Adipocyte (in vitro differentiated cells): ENCODE measurements around the gene ZNF157.
"Not testable (repeated sequence)": the region's sequence is repeated elsewhere in the genome, so short reads cannot be mapped to it uniquely, and the experiment has no call there.

Experiments used
- DNase-seq: peaks from one replicate; pipeline ENCODE4 v3.0.0-alpha.2; 2015; ENCODE audit warnings: low read depth
- H3K27me3 ChIP-seq: replicated peaks from 2 replicates; pipeline ENCODE4 v1.7.0; 2013; ENCODE audit warnings: mild to moderate bottlenecking, low read length, moderate library complexity; ENCODE audit not compliant: control insufficient read depth, insufficient read depth
- H3K36me3 ChIP-seq: 2 replicates; pipeline ENCODE4 v1.7.0; 2013; ENCODE audit warnings: low read length, mild to moderate bottlenecking, moderate library complexity; ENCODE audit not compliant: control insufficient read depth, insufficient read depth, severe bottlenecking
- H3K4me1 ChIP-seq: 2 replicates; pipeline ENCODE4 v1.7.0; 2013; ENCODE audit warnings: mild to moderate bottlenecking, low read length, moderate library complexity; ENCODE audit not compliant: control insufficient read depth, insufficient read depth
- H3K4me3 ChIP-seq: 2 replicates; pipeline ENCODE4 v1.7.0; 2013; ENCODE audit warnings: mild to moderate bottlenecking, low read length, moderate library complexity
- H3K9ac ChIP-seq: 2 replicates; pipeline ENCODE4 v1.7.0; 2013; ENCODE audit warnings: mild to moderate bottlenecking, low read length, moderate library complexity
- H3K9me3 ChIP-seq: 2 replicates; pipeline ENCODE4 v1.7.0; 2013; ENCODE audit warnings: mild to moderate bottlenecking, low read length, moderate library complexity; ENCODE audit not compliant: control insufficient read depth

Gene ZNF157

GRCh38 chrX:47370278-47370677 lies at the start of gene ZNF157:
Gene ZNF157 (plus strand): TSS chrX:47370578. CDS start chrX:47370669, 91 bp downstream.
- no peak within 1 kb of the TSS for H3K4me3 ChIP-seq
- DNase-seq: no peak
- no peaks in the 10 kb centered on the region for H3K9me3 ChIP-seq
- H3K4me1 ChIP-seq: no peaks in the 10 kb centered on the region
- H3K36me3 ChIP-seq: no peaks in the 10 kb centered on the region
- no peaks in the 10 kb centered on the region for H3K27me3 ChIP-seq
- H3K9ac ChIP-seq: no peak within 1 kb of the TSS

DNA sequence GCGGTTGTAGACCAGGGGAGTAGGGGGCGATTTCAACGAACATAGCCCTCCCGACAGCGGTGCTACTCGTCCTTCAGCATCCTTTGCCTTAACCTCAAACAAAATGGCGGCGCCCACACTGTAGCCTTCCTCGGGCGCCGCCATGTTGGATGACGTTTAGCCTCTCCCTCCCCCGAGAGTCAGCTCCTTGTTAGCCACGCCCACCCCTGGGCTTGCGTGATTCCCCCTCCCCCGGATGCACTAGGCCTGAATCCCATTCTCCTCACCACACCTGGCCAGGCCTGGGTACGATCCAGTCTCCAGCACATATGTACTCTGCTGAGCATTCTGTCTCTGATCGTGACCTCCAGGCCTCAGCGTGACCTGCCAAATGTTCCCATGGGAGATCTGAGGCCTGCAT lies 49.0 kb upstream of the ZNF157 start:
- Histone ChIP-seq H3K9me3 (no peaks in the 10 kb centered on the region), H3K27me3 (peaks cover 13% of the 10 kb centered on the region), H3K4me1 (no peaks in the 10 kb centered on the region), H3K9ac (no peak overlapping the region), H3K4me3 (no peak overlapping the region), H3K36me3 (no peaks in the 10 kb centered on the region)
- DNase-seq: peak; percentile 43

GRCh38 chrX:47321823-47322371 lies 48.5 kb upstream of the ZNF157 start:
- H3K27me3 ChIP-seq: peaks cover 8% of the 10 kb centered on the region
- H3K4me3 ChIP-seq: no peak overlapping the region
- H3K4me1 ChIP-seq: no peaks in the 10 kb centered on the region
- H3K9me3 ChIP-seq: no peaks in the 10 kb centered on the region
- H3K36me3 ChIP-seq: no peaks in the 10 kb centered on the region
- DNase-seq: no peak
- no peak overlapping the region for H3K9ac ChIP-seq

- Histone ChIP-seq H3K9me3 (no peaks in the 10 kb centered on the region), H3K9ac (no peak overlapping the region), H3K4me1 (no peaks in the 10 kb centered on the region), H3K4me3 (no peak overlapping the region), H3K36me3 (no peaks in the 10 kb centered on the region), H3K27me3 (peaks cover 10% of the 10 kb centered on the region)
- no peak for DNase-seq
Observed at GRCh38 chrX:47327902-47328301, 42.5 kb upstream of the ZNF157 start.

DNA sequence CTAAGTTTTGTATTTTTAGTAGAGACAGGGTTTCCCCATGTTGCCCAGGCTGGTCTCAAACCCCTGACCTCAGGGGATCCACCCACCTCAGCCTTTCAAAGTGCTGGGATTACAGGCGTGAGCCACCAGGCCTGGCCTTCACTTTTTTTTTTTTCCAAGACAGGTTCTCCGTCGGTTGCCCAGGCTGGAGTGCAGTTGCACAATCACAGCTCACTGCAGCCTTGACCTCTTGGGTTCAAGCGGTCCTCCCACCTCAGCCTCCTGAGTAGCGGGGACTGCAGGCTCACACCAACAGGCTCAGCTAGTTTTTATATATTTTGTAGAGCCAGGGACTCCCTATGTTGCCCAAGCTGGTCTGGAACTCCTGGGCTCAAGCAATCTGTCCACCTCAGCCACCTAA lies 37.6 kb upstream of the ZNF157 start:
- H3K9ac ChIP-seq, H3K36me3 ChIP-seq, H3K4me1 ChIP-seq, DNase-seq, H3K9me3 ChIP-seq, H3K27me3 ChIP-seq, H3K4me3 ChIP-seq: not testable (repeated sequence)

DNA sequence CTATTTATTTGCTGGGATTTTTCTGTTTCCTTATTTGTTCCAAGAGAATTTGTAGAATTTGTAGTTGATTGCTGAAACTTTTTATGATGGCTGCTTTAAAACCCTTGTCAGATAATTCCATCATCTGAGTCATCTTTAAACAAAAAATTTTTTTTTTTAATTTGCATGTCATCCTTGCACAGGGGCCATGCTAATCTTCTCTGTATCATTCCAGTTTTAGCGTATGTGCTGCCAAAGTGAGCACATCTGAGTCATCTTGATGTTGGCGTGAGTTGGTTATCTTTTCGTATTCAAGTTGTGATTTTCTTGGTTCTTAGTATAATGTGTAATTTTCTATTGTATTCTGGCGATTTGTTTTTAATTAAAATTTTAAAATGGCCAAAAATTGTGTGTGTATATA lies 18.7 kb upstream of the ZNF157 start:
- peak; percentile 28 for DNase-seq
- H3K9me3 ChIP-seq: peaks cover 4% of the 10 kb centered on the region
- H3K36me3 ChIP-seq: no peaks in the 10 kb centered on the region
- peaks cover 3% of the 10 kb centered on the region for H3K27me3 ChIP-seq
- no peaks in the 10 kb centered on the region for H3K4me1 ChIP-seq
- no peak overlapping the region for H3K9ac ChIP-seq
- no peak overlapping the region for H3K4me3 ChIP-seq

GRCh38 chrX:47358387-47359065 lies 11.9 kb upstream of the ZNF157 start:
- no peaks in the 10 kb centered on the region for H3K4me1 ChIP-seq
- H3K36me3 ChIP-seq: no peaks in the 10 kb centered on the region
- H3K4me3 ChIP-seq: no peak overlapping the region
- H3K9me3 ChIP-seq: no peaks in the 10 kb centered on the region
- DNase-seq: no peak
- H3K9ac ChIP-seq: no peak overlapping the region
- H3K27me3 ChIP-seq: peaks cover 3% of the 10 kb centered on the region

DNA sequence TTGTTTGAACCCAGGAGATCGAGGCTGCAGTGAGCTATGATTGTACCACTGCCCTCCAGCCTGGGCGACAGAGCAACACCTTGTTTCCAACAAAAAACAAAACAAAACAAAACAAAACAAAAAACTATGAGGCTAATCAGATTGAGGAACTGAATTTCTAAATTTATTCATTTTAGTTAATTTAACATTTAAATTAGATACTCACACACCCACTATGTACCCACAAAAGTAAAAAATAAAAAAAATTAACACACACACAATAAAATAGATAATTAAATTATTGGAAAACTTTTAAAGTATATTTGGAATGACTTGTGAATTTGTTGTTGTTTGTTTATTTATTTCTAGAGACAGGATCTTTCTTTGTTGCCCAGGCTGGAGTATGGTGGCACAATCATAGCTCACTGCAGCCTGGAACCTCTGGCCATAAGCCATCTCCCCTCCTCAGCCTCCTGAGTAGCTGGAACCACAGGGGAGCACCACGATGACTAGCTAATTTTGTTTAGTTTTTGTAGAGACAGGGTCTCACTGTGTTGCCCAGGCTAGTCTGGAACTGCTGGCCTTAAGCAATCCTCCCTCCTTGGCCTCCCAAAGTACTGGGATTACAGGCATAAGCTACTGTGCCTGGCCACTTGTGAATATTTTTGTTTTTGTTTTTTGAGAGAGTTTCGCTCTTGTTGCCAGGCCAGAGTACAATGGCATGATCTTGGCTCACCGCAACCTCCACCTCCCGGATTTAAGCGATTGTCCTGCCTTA lies 9.8 kb upstream of the ZNF157 start:
- no peak overlapping the region for H3K9ac ChIP-seq
- H3K27me3 ChIP-seq: no peaks in the 10 kb centered on the region
- H3K36me3 ChIP-seq: no peaks in the 10 kb centered on the region
- H3K4me1 ChIP-seq: no peaks in the 10 kb centered on the region
- no peak overlapping the region for H3K4me3 ChIP-seq
- DNase-seq: no peak
- H3K9me3 ChIP-seq: no peaks in the 10 kb centered on the region

- no peaks in the 10 kb centered on the region for H3K27me3 ChIP-seq
- peak; percentile 90 for DNase-seq
- H3K9ac ChIP-seq: peak overlapping the region; percentile 74
- no peaks in the 10 kb centered on the region for H3K4me1 ChIP-seq
- no peaks in the 10 kb centered on the region for H3K9me3 ChIP-seq
- H3K36me3 ChIP-seq: no peaks in the 10 kb centered on the region
- peak overlapping the region; percentile 80 for H3K4me3 ChIP-seq
Observed at GRCh38 chrX:47361538-47362511, 8.6 kb upstream of the ZNF157 start.

DNA sequence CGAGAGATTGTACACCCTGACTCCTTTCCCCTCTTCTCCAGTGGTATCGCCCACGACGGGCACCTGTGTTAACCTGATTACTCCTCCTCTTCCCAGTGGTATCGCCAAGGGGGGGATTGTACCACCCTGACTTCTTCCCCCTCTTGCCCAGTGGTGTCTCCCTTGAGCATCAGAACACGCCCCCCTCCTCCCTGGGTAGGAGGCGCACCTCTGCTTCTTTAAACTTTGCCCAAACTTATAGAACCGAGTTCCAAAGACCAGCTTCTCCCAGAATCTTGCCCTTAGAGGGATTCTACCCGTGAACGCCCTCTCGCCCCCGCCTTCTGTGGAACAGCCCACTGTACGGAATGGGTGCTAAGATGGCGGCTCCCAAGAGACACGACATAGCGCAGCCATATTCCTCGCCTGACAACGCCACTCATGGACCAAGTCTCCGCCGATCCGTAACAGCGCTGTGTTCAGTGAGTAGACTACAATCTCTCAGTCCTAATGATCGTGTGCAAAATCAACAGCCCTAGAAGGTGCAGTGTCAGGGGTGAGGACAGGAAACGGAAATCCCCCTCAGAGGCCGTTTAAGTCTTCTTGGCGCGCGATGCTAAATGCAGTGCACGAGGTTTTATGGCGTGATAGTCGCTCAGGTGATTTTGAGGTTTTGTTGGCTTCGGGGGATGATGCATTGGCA lies 4.2 kb upstream of the ZNF157 start:
- H3K4me3 ChIP-seq: peak overlapping the region; percentile 74
- DNase-seq: peak; percentile 65
- no peaks in the 10 kb centered on the region for H3K27me3 ChIP-seq
- no peaks in the 10 kb centered on the region for H3K4me1 ChIP-seq
- no peaks in the 10 kb centered on the region for H3K36me3 ChIP-seq
- H3K9ac ChIP-seq: no peak overlapping the region
- H3K9me3 ChIP-seq: no peaks in the 10 kb centered on the region
